ENCODE results near the gene ERC2. TPM values are rescaled to one million over a fixed set of nuclear protein-coding genes. Genes with fewer than 3 reads are reported as not detected.

ERC2 gene
- total RNA-seq, 1 donor, result 0.43 TPM

- no peak overlapping the region for H3K4me3 ChIP-seq (ENCODE audit: low read depth, low read length)
- no peak for DNase-seq (ENCODE audit: low read depth)
- no peak for TF ChIP-seq CTCF (IDR thresholded peaks at IDR 0.05; ENCODE audit: insufficient read depth, low read depth, low read length)
Measured at GRCh38 chr3:55947406-55947805, 520.9 kb downstream of the ERC2 start.

GRCh38 chr3:55946574-55947160, 521.6 kb downstream of the ERC2 start:
- no peak for TF ChIP-seq CTCF (IDR thresholded peaks at IDR 0.05; ENCODE audit: insufficient read depth, low read depth, low read length)
- H3K4me3 ChIP-seq (ENCODE audit: low read depth, low read length), result no peak overlapping the region
- no peak for DNase-seq (ENCODE audit: low read depth)

GRCh38 chr3:55942868-55943267, 525.4 kb downstream of the ERC2 start:
- no peak for TF ChIP-seq CTCF (IDR thresholded peaks at IDR 0.05; ENCODE audit: insufficient read depth, low read depth, low read length)
- no peak for DNase-seq (ENCODE audit: low read depth)
- no peak overlapping the region for H3K4me3 ChIP-seq (ENCODE audit: low read depth, low read length)

- no peak for TF ChIP-seq CTCF (IDR thresholded peaks at IDR 0.05; ENCODE audit: insufficient read depth, low read depth, low read length)
- no peak for DNase-seq (ENCODE audit: low read depth)
- no peak overlapping the region for H3K4me3 ChIP-seq (ENCODE audit: low read depth, low read length)
Measured at GRCh38 chr3:55939287-55939686, 529.0 kb downstream of the ERC2 start.

- no peak for DNase-seq (ENCODE audit: low read depth)
- no peak for TF ChIP-seq CTCF (IDR thresholded peaks at IDR 0.05; ENCODE audit: insufficient read depth, low read depth, low read length)
- H3K4me3 ChIP-seq (ENCODE audit: low read depth, low read length), result no peak overlapping the region
Measured at GRCh38 chr3:55937301-55937700, 531.0 kb downstream of the ERC2 start.

- no peak for DNase-seq (ENCODE audit: low read depth)
- no peak overlapping the region for H3K4me3 ChIP-seq (ENCODE audit: low read depth, low read length)
- no peak for TF ChIP-seq CTCF (IDR thresholded peaks at IDR 0.05; ENCODE audit: insufficient read depth, low read depth, low read length)
Measured at GRCh38 chr3:55936549-55937052, 531.7 kb downstream of the ERC2 start.

GRCh38 chr3:55935241-55935640, 533.0 kb downstream of the ERC2 start:
- H3K4me3 ChIP-seq (ENCODE audit: low read depth, low read length), result no peak overlapping the region
- TF ChIP-seq CTCF (IDR thresholded peaks at IDR 0.05; ENCODE audit: insufficient read depth, low read depth, low read length), result no peak
- DNase-seq (ENCODE audit: low read depth), result no peak

Measured in fibroblast of villous mesenchyme (primary cell).